Measurements from ENCODE around the gene MYRIP. TPM values are rescaled to one million over a fixed set of nuclear protein-coding genes. Genes with fewer than 3 reads are reported as not detected.

MYRIP gene
- polyA plus RNA-seq, 3 donors, result not detected

DNA sequence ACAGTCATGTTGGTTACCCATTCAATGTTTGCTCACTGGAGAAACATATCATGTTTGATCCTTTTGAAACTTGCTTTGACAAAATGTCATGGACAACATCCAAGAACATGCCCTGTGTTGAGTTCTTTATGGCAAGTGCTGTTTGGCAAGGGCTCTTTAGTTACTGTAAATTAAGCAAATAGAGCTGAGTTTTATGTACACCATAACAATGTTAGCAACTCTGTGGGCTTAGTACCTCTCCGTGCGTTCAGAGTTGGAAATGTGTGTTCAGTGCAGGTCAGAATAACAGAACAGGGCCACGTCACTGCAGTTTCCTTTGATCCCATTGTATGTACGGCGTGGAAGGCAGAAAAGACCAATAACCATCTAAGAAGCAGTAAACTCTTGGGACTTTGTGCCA lies 132.5 kb downstream of the MYRIP start:
- H3K4me1 Mint-ChIP-seq, result no peaks in the 10 kb centered on the region
- no peak for DNase-seq
- H3K4me3 Mint-ChIP-seq, result no peak overlapping the region
- Histone ChIP-seq H3K4me1 (ENCODE audit: control insufficient read depth in 1 of 2, insufficient read depth in 2 of 2, low read length in 2 of 2) (no peaks in the 10 kb centered on the region), H3K79me2 (ENCODE audit: insufficient read depth, low read length) (no peaks in the 10 kb centered on the region), H3K36me3 (replicated peaks in 1 of 2; ENCODE audit: control insufficient read depth in 1 of 2, insufficient read depth in 2 of 2, low read length in 2 of 2) (no peaks in the 10 kb centered on the region), H3K9me3 (replicated peaks in 1 of 2; ENCODE audit: control insufficient read depth in 1 of 2, insufficient read depth in 1 of 2, low read length in 2 of 2) (no peaks in the 10 kb centered on the region), H2AFZ (ENCODE audit: insufficient read depth, low read depth, low read length, poor library complexity, severe bottlenecking) (no peak overlapping the region), H3K4me2 (replicated peaks; ENCODE audit: extremely low read depth, low read length, poor library complexity, severe bottlenecking) (no peak overlapping the region), H3K27me3 (ENCODE audit: control insufficient read depth in 2 of 2, insufficient read depth in 2 of 2, low read length in 2 of 2) (no peaks in the 10 kb centered on the region), H3K9ac (ENCODE audit: insufficient read depth, low read length, poor library complexity, severe bottlenecking) (no peak overlapping the region), H3K4me3 (replicated peaks in 1 of 3; ENCODE audit: low read depth in 2 of 3, low read length in 3 of 3) (no peak overlapping the region), H4K20me1 (ENCODE audit: insufficient read depth, low read length) (no peaks in the 10 kb centered on the region), H3K27ac (ENCODE audit: low read depth in 1 of 2, low read length in 2 of 2) (no peak overlapping the region)
- no peak overlapping the region for H3K27ac Mint-ChIP-seq
- H3K36me3 Mint-ChIP-seq, result no peaks in the 10 kb centered on the region
- peaks cover 0 to 2% (median 1%) of the 10 kb centered on the region in 7 donors for H3K9me3 Mint-ChIP-seq
- H3K27me3 Mint-ChIP-seq (ENCODE audit: low read depth in 3 of 3), result peaks cover 0 to 3% (median 0%) of the 10 kb centered on the region in 3 donors
- intact Hi-C loops (cut with micrococcal nuclease), result no loop called here
- WGBS (ENCODE audit: insufficient coverage), result 89% methylated on average over 5 of the region's 5 CpGs
- TF ChIP-seq, protein P1, sequence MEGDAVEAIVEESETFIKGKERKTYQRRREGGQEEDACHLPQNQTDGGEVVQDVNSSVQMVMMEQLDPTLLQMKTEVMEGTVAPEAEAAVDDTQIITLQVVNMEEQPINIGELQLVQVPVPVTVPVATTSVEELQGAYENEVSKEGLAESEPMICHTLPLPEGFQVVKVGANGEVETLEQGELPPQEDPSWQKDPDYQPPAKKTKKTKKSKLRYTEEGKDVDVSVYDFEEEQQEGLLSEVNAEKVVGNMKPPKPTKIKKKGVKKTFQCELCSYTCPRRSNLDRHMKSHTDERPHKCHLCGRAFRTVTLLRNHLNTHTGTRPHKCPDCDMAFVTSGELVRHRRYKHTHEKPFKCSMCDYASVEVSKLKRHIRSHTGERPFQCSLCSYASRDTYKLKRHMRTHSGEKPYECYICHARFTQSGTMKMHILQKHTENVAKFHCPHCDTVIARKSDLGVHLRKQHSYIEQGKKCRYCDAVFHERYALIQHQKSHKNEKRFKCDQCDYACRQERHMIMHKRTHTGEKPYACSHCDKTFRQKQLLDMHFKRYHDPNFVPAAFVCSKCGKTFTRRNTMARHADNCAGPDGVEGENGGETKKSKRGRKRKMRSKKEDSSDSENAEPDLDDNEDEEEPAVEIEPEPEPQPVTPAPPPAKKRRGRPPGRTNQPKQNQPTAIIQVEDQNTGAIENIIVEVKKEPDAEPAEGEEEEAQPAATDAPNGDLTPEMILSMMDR (IDR thresholded peaks at IDR 0.05), result no peak

DNA sequence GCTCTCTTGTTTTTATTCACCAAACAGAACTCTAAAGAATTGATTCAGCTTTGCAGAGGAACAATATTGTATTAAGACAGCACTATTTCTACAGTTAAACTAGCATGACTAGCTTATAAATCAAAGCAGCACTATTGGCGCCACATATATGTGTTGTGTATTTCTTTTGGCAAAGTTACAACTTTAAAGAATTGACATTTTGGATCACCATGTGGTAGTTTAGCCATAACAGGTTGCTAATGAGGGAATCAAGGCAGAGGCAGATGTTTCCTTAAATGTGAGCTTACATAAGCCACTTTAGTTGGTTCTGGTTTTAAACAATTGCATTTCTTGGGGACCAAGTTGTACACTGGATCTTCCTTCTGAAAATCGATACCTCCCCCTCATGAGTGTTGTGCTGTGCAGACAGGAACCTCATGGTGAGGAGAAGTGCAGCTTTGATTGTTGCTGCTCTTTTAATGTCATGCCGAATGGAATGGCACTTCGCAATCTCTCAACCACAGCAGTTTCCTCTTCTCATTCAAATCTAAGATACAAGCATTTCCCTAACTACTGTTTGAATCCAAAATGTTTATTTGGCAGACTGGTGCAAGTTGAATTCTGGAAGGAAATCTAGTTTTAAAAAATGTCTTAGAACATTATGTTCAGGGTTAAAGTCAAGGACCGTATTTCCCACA lies 151.2 kb downstream of the MYRIP start:
- no peak for DNase-seq
- Histone ChIP-seq H4K20me1 (ENCODE audit: insufficient read depth, low read length) (no peaks in the 10 kb centered on the region), H3K79me2 (ENCODE audit: insufficient read depth, low read length) (no peaks in the 10 kb centered on the region), H3K4me3 (replicated peaks in 1 of 3; ENCODE audit: low read depth in 2 of 3, low read length in 3 of 3) (no peak overlapping the region), H3K9ac (ENCODE audit: insufficient read depth, low read length, poor library complexity, severe bottlenecking) (no peak overlapping the region), H3K4me1 (ENCODE audit: control insufficient read depth in 1 of 2, insufficient read depth in 2 of 2, low read length in 2 of 2) (no peaks in the 10 kb centered on the region), H3K4me2 (replicated peaks; ENCODE audit: extremely low read depth, low read length, poor library complexity, severe bottlenecking) (no peak overlapping the region), H3K9me3 (replicated peaks in 1 of 2; ENCODE audit: control insufficient read depth in 1 of 2, insufficient read depth in 1 of 2, low read length in 2 of 2) (no peaks in the 10 kb centered on the region), H2AFZ (ENCODE audit: insufficient read depth, low read depth, low read length, poor library complexity, severe bottlenecking) (no peak overlapping the region), H3K27me3 (ENCODE audit: control insufficient read depth in 2 of 2, insufficient read depth in 2 of 2, low read length in 2 of 2) (peaks cover 0 to 10% of the 10 kb centered on the region in 2 donors), H3K27ac (ENCODE audit: low read depth in 1 of 2, low read length in 2 of 2) (no peak overlapping the region), H3K36me3 (replicated peaks in 1 of 2; ENCODE audit: control insufficient read depth in 1 of 2, insufficient read depth in 2 of 2, low read length in 2 of 2) (no peaks in the 10 kb centered on the region)
- WGBS (ENCODE audit: insufficient coverage), result 0% methylated on average over 1 of the region's 5 CpGs
- intact Hi-C loops (cut with micrococcal nuclease), result no loop called here
- Mint-ChIP-seq H3K4me3 (no peak overlapping the region), H3K27ac (no peak overlapping the region), H3K9me3 (peaks cover 0 to 9% (median 2%) of the 10 kb centered on the region in 7 donors), H3K36me3 (no peaks in the 10 kb centered on the region), H3K4me1 (no peaks in the 10 kb centered on the region), H3K27me3 (ENCODE audit: low read depth in 3 of 3) (peaks cover 0 to 6% (median 0%) of the 10 kb centered on the region in 3 donors)
- TF ChIP-seq, protein P1 (IDR thresholded peaks at IDR 0.05), result no peak
